Measurements from ENCODE around the gene BLCAP. TPM values are rescaled to one million over a fixed set of nuclear protein-coding genes. Genes with fewer than 3 reads are reported as not detected.

Gene BLCAP
- total RNA-seq, 1 donor from 2014 or later: 31.9 TPM

DNA sequence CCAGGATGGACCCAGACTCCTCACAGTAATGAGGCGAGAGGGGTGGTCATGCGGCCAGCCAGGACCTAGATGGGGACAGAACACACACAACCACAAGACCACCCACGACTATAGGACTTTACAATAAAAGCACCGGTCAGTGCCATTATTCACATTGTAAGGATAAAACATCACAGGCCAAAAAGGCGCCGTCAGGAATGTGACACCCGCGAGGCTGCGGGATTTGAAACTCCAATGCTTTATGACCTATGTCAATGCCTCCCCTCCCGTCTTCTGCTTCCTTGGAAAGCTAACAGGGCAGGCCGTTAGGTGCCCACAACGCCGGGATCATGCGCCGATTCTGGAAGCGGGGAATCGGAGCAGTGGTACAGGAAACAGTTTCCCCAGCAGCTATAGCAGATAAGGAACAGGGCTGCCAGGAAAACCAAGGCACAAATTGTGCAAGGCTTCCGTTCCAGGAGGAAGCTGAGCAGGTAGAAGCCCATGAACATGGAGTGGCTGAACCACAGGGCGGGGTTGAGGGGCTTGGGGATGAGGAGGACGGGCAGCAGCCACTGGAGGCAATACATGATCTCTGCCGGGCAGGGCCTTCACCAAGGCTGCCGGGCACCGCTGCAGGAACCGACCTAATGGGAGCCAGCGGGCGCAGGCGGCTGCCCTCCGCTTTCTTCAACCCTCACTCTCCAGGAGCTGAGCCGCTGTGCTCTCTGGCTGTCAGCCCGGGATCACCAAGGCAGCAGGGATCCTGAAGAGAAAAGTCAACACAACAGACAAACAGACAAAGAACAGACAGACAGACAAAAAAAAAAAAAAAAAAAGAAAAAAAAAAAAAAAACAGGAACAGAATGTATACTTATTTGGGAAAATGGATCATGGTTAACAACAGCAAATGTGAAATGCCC lies 8.8 kb downstream of the BLCAP start:
- intact Hi-C loops (cut with micrococcal nuclease): no loop called here

DNA sequence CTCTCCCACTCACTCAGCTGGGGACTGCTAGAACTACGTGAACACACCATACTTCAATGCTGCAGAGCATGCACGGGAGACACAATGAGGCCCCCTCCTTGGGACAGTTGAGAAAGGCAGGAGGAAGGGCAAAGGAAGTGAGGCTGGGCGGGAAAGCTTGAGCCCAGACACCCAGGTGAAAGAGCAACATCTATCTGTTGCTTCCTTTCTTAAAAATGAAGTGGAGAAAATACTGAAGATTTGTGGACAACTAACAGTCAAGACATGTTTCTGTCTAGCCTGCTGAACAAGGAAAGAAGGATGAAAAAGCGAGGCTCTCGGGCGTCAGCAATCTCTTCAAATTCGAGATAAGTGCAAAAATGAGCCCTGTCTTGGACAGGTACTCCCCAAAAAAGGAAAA lies 9.6 kb downstream of the BLCAP start:
- intact Hi-C loops (cut with micrococcal nuclease): no loop called here

DNA sequence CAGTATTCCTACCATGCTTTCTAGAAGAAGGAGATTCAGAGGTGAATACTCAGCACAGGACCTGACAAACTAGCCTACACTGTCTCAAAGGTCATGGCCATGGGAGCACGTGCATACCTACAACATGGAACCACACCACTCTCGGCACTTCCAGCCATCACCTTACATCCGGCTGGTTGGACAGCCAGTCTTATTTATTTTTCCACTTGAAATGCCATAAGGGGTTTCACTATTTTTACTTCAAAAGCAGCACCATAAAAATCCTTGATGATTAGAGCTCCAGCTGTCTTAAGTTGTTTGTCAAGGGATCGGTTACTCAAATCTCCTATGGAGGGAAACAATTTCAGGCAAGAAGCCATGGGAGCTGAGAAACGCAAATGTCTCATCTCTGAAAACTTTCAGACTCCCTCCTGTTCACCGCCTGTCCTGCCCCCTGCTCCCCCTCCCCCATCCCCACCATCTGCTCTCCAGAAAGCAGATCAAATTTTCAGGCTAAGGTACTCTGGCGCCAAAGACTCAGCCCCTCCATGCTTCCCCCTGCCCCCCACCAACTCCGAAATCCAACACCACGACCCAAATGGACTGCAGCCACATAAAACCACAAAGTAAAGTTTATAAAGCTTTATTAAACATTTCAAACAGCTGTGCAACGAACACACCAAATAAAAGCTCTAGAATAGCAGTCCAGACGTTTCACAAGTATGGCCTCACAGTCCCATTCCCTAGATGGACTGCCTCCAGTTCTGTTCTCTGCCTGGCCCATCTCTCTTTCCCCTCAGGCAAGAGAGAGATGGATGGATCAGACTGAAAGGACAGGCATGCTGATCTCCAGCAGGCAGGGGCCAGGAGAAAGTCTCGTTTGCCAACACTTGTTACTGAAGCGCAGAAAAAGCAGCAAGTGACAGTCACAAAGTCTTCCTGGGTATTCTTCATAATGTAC lies 10.6 kb downstream of the BLCAP start:
- intact Hi-C loops (cut with micrococcal nuclease): no loop called here

DNA sequence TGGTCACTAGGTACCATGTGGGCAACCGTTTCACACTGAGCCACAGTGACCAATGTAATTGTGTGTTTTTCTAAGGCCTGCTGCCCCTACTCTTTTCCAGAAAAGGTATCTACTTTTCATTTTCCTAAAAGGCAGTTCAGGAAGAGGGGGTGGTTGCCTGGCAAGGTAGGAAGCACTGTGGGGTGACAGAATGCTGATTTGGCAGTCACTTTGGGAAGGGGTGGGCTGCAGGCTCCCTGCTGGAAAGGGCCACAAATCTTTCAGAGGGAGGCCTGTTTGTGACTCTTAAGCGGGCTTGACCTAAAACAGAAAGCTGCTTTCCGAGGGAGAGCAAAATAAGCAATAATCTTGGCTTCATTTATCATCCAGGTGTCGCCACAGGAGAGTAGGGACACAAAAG lies 11.8 kb downstream of the BLCAP start:
- intact Hi-C loops (cut with micrococcal nuclease): no loop called here

DNA sequence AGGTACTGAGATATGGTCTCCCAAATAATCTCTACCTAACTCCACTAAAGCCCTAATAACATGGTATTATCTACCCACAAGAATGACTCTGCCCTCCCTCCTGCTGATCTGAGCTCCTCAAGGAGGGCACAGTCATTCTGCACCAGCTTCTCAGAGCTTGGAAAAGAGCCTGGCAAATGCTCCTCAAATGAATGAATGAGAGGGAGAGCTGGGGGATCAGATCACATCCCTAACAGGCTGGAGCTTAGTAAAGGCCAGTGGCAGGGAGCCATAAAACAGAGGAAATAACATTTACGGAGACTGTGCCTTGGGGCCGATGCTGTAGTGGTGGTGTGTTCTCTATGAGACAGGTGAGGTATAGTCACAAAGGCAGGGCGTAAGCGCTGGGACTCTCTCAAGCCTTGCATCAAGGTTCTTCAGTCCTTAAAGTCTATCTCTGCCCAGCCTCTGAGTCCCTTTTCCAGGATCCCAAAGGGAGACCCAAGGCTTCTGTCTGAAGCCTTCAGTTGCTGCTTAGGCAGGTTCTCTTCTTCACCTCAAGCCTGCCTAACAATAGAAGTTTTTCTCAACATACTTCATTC lies 13.8 kb downstream of the BLCAP start:
- intact Hi-C loops (cut with micrococcal nuclease): no loop called here

DNA sequence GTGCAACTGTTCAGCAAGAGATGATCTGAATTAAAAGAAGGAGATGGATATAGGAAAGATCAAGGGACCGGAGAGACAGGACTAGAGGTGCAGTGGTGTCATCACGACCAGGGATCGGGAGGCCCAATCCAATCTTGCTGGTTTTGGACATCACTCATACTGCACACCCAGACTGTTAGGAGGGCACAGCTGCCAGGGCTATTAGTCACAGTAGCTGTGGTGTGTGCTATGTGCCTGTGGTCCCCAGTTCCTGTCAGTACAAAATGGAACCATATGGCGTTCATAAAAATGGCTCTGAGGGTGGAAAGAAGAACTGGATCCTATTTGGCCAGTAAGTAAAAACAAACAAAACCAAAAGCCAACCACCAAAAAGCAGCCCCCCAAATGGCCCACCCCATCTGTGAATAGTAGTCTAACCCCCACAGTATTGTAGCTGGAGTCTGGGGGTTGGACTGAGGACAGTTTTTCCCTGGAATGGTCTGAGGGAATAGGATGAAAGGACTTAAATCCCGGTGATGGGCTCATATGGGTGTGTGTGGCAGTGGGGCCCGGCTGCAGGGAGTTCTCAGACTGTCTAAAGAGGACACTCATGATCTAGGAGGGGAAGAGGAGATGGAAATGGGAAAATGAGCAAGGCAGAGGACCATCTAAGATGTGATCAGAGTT lies 15.9 kb downstream of the BLCAP start:
- intact Hi-C loops (cut with micrococcal nuclease): no loop called here

DNA sequence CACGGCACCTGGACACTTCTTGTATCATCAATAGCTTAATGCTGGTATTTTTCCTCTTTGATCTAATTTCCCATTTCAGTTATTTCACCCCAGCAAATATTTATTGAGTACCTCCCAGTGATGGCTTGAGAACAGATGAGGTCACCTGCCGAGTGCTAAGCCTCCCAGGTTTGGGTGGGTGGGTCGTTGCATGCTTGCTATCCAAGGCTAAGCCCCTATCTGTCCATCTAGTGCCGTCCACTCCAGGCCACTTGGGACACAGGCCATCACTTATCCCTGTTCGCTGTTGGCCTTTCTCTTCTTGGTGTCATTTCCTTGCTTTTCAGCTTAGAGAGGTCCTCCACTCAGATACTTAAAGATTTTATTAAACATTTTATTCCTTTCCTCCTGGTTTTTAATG lies 17.4 kb downstream of the BLCAP start:
- intact Hi-C loops (cut with micrococcal nuclease): no loop called here

DNA sequence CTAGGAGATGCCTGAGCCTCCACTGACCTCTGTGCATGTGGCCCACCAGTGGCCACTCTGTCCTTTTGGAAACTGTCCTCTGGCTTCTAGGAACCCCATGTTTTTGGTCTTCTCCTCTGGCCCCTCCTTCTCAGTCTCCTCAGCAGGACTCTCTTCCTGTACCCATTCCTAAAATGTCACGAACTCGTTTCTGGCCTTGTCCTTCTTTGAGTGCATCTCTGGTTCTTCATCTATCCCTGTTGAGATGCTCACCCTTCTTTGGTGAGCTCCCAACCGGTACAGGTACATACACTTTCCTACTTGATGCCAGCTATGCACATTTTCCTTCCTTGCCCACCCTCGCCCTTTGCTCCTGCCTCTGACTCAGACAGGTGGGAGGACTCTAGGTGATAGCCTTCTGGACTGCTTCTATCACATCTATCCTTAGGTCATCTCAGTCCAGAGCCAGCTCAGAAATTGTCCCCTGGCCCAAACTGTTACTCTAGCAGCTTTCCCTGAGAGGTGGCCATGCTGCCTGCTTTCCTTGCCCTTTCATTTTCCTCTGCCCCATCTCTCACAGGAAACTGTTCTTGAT lies 21.4 kb downstream of the BLCAP start:
- intact Hi-C loops (cut with micrococcal nuclease): no loop called here

DNA sequence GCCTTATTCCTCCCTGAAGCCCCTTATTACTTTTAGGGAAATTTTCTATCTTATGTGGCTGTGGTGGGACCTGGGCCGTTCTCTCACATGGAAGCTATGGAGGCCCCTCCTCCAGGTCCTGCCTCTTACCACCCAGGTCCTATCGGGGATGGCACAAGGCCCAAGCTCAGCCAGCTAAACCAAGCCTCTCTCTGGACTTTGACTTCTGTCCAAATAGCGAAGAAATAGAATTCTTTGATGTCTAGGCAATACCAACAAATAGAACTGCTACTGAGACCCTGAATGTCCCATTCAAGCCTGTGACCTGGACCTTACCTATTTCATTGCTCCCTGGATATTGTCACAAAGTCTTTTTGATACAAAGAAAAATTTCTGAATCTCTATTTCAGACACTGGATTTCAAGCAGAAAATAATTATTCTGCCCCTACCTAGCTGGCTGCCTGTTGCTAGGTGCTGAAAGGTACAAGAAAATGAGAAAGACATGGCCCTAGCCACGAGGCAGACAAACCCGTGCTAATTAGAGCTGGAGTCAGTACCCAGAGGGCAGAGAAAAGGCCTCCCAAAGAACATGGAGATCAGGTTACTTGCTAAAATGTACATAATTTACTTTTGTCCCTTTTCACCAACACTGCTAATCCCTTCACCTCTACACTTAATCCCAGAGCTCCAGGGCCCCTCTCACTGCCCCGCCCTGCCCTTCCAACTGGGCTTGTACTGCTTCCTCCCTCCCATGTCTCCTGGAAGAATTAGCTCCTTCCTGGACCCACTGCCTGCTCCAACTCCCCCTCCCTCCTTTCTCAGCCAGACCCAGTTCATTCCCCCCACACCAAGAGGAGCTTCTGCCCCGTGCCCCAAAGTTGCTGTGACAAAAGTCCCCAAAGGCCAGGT lies 22.2 kb downstream of the BLCAP start:
- intact Hi-C loops (cut with micrococcal nuclease): no loop called here

DNA sequence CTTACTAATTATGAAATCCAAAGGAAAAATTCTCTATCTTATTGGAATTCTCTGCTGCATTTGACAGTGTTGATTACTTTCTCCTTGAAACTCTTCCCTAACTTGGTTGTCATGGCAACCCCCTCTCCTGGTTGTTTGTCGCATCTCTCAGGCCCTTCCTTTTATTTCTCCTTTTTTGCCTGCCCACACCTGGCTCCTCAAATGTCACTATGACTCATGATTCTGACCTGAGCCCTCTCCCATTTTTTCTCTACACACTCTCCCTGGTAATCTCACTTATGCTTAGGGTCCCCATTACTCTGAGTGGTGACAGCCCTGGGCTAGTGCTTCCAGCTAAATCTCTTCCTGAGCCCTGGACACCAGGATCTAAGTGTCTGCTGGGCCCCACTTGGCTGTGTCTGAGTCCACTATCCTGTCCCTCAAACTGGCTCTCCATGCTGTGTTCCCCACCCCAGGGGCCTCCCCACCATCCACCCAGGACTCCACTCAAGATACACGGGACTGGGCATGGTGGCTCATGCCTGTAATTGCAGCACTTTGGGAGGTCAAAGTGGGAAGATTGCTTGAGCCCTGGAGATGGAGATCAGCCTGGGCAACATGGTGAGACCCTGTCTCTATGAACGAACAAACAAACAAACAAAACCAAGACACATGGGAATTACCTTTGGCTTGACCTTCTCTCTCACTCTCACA lies 23.1 kb downstream of the BLCAP start:
- intact Hi-C loops (cut with micrococcal nuclease): no loop called here

DNA sequence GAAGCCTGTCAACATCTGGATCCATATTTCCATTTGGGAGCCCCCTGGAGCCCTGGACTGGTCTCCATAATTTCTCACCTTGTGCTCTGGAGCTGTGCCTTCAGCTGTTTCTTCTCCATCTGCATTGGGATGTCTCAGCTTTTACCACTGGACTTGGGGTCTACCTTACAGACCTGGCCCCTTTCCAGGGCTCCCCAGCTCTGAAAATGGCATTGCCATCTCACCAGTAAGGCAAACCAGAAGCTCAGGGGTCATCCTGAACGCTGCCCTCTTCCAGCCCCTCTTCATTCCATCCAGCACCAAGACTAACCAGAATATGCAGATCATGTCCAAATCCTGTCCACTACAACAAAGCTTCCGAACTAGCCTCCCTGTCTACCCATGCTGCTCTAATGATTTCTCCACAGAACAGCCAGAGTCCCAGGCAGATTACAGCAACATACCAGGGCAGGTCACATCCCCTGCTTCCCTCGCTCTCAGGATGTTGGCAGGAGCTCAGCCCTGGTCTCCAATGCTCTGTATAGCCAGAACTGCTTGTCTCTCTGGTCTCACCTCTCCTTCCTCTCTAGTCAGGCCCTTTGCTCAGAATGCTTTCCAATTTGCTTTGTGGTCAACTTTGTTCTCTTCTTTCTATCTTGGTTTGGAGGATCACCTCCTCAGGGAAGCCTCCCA lies 24.3 kb downstream of the BLCAP start:
- intact Hi-C loops (cut with micrococcal nuclease): no loop called here

DNA sequence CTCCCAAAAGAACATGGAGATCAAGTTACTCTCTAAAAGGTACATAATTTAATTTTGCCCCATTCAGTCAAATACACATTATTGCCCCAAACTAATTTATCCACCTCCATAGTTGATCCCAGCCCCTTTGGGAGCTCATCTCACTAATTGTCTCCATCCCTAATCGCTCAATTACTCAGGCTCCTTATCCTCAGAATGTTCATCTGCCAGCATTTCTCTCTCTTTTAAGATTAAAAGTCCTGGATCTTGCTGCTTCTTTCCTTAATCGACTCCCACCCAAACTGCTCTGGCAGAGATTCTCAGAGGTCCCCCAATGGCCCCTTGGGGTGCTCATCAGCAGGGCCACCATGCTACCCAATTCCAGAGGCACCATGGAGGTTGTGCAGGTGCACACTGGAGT lies 25.0 kb downstream of the BLCAP start:
- intact Hi-C loops (cut with micrococcal nuclease): no loop called here

DNA sequence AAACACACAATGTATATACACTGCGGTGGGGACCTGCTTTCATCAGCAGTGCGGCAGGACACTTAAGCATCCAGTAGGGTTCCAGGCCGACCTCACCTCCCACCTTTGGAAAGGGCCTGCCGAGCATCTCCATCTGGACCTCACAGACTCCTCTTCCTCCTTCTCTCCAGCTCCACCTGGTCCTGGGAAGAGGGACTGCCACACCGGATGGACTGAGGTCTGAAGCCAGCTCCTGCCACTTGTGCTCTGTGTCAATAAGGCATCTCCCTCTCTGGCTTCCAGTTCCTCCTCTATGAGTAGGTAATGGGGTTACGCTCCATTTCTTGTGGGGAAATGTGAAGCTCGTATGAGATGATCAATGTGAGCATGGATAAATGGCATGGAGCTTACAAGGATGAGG lies 25.7 kb downstream of the BLCAP start:
- intact Hi-C loops (cut with micrococcal nuclease): no loop called here

DNA sequence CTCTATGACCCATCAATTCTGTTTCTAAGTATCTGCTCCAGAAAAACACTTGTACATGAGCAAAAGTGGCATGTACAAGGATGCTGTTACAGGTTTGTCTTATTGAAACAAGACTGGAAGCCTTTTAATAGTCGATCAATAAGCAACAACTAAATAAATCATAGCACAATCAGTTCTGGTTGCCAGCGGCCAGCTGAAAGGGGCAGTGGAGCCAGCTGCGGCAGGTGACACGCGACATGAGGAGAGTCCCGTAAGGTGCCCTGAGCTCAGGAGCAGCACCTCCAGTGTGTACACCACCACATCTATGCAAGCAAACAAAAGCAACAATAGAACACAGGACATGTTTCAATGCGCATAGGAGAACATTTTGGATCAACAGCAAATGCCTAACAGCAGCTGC lies 27.4 kb downstream of the BLCAP start:
- intact Hi-C loops (cut with micrococcal nuclease): no loop called here

DNA sequence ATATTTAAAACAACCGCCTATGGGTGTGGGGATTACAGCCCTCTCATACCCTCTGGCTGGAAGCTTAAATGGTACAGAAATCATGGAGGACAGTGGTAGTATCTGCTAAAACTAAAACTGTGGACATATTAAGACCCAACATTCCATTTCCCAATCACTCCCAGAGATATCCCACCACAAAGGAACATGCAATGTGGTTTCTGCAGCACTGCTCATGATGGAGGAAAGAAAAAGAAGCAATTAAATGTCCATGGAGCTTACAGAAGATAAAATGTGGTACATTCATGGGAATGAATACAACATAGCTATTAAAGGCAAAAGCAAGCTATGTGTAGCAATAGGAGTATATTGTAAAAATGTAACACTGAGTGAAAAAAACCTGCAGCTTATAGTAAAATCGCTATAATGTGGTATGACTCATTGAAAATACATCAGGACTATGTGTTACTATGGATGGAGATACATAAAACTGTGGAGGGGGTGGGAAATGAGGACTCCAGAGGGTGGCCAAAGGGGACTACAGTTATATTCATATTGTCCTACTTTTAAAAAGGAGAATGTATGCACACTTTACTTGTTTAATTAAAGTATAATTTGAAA lies 29.5 kb downstream of the BLCAP start:
- intact Hi-C loops (cut with micrococcal nuclease): no loop called here

DNA sequence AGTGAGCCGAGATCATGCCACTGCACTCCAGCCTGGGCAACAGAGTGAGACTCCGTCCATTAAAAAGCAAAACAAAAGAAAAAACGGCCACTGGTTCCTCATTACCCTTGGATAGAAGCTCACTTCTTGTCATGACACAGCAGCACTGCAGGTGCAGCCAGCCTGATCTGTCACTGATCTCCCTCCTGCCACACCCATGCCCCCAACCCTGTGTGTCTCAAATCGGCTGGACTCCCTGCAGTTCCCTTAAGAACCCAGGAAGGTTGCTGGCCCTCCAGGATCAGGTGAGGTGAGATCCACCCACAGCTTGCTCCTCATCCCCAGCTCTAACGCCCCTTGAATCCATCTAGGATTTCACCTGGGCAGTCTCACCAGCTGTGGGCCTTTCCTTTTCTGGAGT lies 32.9 kb downstream of the BLCAP start:
- intact Hi-C loops (cut with micrococcal nuclease): no loop called here

DNA sequence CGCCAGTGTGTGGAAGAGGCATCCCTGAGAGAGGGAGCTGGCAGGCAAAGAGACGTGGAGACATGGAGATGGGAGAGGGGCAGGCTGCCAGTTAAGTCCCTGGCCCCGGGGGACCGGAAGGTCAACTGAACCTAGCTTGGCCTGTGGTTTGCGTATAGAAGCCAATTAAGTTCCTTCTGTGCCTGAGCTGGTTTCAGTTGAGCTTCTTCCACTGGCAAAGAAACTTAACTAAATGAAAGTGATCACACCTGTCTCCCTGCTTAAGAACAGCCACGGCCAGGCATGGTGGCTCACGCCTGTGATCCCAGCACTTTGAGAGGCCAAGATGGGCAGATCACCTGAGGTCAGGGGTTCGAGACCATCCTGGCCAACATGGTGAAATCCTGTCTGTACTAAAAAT lies 33.4 kb downstream of the BLCAP start:
- intact Hi-C loops (cut with micrococcal nuclease): no loop called here

DNA sequence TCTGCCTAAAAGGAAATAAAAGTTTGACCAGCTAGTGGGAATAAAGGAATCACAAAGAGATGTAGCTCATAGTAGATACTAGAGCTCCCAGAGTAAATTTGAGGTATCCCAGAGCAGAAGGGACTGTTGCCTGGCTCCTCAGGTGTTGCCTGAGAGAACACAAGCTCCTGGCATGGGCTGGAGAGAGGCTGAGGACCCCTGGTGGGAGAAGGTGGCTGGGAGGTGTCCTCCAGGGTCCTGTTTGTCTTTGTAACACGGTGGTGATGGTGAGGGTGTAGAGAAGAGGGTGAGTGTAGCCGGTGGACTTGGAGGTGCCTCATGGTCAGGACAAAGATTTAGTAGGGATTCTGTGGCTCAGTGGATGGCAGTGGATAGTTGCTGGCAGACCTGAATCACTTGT lies 34.7 kb downstream of the BLCAP start:
- intact Hi-C loops (cut with micrococcal nuclease): no loop called here
